Measurements from ENCODE around the gene WDR27.

Gene WDR27

DNA sequence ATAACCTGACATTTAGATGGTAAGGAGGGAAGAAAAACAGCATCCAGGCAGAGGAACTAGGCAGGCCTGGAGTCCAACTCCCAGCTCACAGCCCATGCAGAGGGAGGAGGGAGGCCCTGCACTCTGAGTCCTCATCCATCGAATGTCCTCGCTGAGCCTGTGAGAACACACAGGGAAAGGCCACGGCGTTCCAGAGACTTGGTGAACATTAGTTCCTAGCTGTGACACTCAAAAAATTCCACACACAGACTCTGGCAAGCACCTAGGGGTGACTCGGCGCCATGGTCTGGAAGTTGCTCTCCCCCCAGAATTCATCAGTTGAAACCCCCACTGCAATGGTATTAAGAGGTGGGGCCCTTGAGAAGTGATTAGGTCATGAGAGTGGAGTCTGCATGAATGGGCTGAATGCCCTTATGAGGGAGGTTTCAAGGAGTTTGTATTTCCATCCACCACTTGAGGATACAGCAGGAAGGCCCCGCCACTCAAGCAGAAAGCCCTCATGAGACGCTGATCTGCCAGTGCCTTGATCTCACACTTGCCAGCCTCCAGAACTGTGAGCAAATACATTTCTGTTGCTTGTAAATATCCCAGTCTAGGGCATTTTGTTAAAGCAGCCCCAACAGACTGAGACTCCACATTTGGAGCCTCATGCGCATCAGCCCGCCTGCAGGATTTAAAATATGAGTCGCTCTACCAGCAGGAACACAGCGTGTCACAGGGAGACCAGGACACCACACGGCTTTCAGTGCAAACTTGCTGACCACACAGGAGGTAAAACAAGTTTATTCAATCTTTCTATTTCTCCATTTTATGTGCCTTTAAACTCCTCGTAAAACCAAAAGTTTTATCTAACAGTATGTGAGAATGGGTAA, 73.9 kb downstream of the WDR27 start:
- TF ChIP-seq, protein P1, sequence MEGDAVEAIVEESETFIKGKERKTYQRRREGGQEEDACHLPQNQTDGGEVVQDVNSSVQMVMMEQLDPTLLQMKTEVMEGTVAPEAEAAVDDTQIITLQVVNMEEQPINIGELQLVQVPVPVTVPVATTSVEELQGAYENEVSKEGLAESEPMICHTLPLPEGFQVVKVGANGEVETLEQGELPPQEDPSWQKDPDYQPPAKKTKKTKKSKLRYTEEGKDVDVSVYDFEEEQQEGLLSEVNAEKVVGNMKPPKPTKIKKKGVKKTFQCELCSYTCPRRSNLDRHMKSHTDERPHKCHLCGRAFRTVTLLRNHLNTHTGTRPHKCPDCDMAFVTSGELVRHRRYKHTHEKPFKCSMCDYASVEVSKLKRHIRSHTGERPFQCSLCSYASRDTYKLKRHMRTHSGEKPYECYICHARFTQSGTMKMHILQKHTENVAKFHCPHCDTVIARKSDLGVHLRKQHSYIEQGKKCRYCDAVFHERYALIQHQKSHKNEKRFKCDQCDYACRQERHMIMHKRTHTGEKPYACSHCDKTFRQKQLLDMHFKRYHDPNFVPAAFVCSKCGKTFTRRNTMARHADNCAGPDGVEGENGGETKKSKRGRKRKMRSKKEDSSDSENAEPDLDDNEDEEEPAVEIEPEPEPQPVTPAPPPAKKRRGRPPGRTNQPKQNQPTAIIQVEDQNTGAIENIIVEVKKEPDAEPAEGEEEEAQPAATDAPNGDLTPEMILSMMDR (IDR thresholded peaks at IDR 0.05; ENCODE audit: low read depth, low read length): no peak
- DNase-seq (ENCODE audit: low read depth in 2 of 2): no peak

DNA sequence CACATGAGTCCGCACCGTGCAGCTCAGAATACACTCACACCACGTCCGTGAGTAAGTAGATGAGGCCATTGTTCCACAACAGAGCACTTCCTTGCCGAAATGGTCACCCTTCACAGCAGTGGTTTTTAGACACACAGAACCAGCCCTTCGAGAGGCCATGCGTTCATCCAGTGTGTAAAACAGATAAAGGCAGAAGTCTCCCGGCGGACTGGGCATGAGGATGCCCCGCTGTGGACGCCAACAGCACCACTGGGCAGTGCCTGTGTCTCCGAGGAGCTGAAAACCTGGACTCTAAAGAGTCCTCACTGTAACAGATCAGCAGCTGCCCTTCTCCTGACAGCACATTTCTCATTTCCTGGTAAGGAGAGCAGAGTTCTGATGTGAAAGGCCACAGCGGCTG, 75.2 kb downstream of the WDR27 start:
- TF ChIP-seq, protein P1 (IDR thresholded peaks at IDR 0.05; ENCODE audit: low read depth, low read length): no peak
- no peak for DNase-seq (ENCODE audit: low read depth in 2 of 2)
- H3K4me3 ChIP-seq (replicated peaks in 1 of 2; ENCODE audit: low read depth in 2 of 2, low read length in 2 of 2): no peak overlapping the region

More for the DNA sequence above, 73.9 kb downstream of the WDR27 start:
- H3K4me3 ChIP-seq (replicated peaks in 1 of 2; ENCODE audit: low read depth in 2 of 2, low read length in 2 of 2): no peak overlapping the region

DNA sequence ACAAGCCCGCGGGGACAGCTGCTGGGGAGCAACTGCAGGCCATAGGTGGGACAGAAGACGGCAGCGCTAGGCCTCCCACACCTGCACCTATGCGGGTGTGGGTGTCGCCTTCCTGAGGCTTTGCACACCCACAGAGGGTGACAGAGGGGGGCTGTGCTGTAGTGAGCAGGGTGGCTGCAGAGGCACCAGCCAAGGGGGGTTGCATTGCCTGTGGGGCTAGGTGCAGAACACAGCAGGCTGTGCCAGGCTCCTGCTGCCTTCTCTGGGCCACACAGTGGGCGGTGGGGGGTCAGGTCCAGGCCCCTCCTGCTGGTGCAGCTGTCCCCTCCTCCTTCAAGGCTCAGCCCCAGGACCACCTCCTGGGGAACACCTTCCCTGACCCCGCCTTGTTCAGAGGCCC, 75.7 kb downstream of the WDR27 start:
- TF ChIP-seq, protein P1 (IDR thresholded peaks at IDR 0.05; ENCODE audit: low read depth, low read length): no peak
- DNase-seq (ENCODE audit: low read depth in 2 of 2): no peak
- no peak overlapping the region for H3K4me3 ChIP-seq (replicated peaks in 1 of 2; ENCODE audit: low read depth in 2 of 2, low read length in 2 of 2)

DNA sequence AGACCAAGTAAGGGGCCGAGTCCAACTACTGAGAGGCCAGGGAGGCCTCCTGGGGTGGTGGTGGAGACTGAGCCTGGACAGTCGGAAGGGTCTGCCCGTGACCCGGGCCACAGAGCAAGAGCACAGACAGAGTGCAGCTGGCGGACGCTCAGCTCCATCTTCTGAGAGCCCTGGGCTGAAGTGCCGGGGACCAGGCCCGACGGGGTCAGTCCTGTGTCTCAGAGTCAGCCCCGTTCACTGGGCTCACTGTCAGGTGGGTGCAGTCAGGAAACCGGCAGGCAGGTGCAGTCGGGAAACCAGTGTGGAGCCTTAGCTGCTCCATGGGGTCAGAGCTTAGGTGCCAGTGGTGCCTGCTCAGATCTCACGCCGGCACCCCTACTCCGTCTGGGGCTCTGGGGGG, 76.5 kb downstream of the WDR27 start:
- TF ChIP-seq, protein P1 (IDR thresholded peaks at IDR 0.05; ENCODE audit: low read depth, low read length): no peak
- no peak overlapping the region for H3K4me3 ChIP-seq (replicated peaks in 1 of 2; ENCODE audit: low read depth in 2 of 2, low read length in 2 of 2)
- DNase-seq (ENCODE audit: low read depth in 2 of 2): no peak

DNA sequence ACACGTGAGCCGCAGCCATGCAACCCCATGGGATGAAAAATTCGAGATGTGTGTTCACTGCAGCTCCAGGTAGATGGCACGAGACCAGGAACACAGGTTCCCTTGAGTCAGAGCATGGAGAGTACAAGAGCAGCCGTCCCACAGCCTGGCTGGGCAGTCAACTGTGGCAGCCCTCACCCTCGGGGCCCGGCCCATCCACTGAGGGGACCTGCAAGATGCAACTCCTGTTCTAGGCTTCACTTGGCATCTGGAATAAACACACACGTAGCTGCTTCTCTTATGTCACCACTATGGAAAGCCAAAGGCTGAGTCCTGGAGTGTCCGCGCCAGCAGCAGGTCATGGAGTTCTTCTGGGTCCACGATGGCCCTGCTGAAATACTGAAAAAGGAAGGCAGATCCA, 77.0 kb downstream of the WDR27 start:
- TF ChIP-seq, protein P1 (IDR thresholded peaks at IDR 0.05; ENCODE audit: low read depth, low read length): no peak
- H3K4me3 ChIP-seq (replicated peaks in 1 of 2; ENCODE audit: low read depth in 2 of 2, low read length in 2 of 2): no peak overlapping the region
- DNase-seq (ENCODE audit: low read depth in 2 of 2): no peak

DNA sequence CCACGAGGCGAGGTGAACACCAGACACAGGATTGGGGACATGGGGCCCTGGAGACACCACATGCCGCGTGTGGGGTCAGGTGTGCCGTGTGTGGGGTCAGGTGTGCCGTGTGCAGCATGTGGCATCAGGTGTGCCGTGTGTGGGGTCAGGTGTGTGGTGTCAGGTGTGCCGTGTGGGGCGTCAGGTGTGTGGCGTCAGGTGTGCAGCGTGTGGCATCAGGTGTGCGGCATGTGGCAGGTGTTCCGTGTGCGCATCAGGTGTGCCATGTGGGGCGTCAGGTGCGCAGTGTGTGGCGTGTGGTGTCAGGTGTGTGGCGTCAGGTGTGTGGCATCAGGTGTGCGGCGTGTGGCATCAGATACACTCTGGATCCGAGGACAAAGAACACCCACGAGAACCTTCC, 77.9 kb downstream of the WDR27 start:
- DNase-seq (ENCODE audit: low read depth in 2 of 2): no peak
- TF ChIP-seq, protein P1 (IDR thresholded peaks at IDR 0.05; ENCODE audit: low read depth, low read length): no peak
- H3K4me3 ChIP-seq (replicated peaks in 1 of 2; ENCODE audit: low read depth in 2 of 2, low read length in 2 of 2): no peak overlapping the region

All from cardiac fibroblast (primary cell).